ENCODE data around the gene TTC4.

The TTC4 gene

GRCh38 chr1:54777431-54777830 is 61.8 kb downstream of the TTC4 start:
- in situ Hi-C loops (cut with HindIII; ENCODE audit: low sequenced_read_pairs) = no loop called here

GRCh38 chr1:54781023-54781723 is 65.5 kb downstream of the TTC4 start:
- in situ Hi-C loops (cut with HindIII; ENCODE audit: low sequenced_read_pairs) = no loop called here

- in situ Hi-C loops (cut with HindIII; ENCODE audit: low sequenced_read_pairs) = no loop called here
Observed at GRCh38 chr1:54782156-54782555, 66.5 kb downstream of the TTC4 start.

GRCh38 chr1:54782588-54782987 is 66.9 kb downstream of the TTC4 start:
- in situ Hi-C loops (cut with HindIII; ENCODE audit: low sequenced_read_pairs) = no loop called here

- in situ Hi-C loops (cut with HindIII; ENCODE audit: low sequenced_read_pairs) = no loop called here
Observed at GRCh38 chr1:54784066-54784465, 68.4 kb downstream of the TTC4 start.

- in situ Hi-C loops (cut with HindIII; ENCODE audit: low sequenced_read_pairs) = no loop called here
Observed at GRCh38 chr1:54786778-54787177, 71.1 kb downstream of the TTC4 start.

- in situ Hi-C loops (cut with HindIII; ENCODE audit: low sequenced_read_pairs) = no loop called here
Observed at GRCh38 chr1:54787604-54788003, 71.9 kb downstream of the TTC4 start.

GRCh38 chr1:54788459-54788858 is 72.8 kb downstream of the TTC4 start:
- in situ Hi-C loops (cut with HindIII; ENCODE audit: low sequenced_read_pairs) = no loop called here

- in situ Hi-C loops (cut with HindIII; ENCODE audit: low sequenced_read_pairs) = no loop called here
Observed at GRCh38 chr1:54791880-54792522, 76.3 kb downstream of the TTC4 start.
